Hypothalamus (tissue), 51 donors: ENCODE data around the gene PAK5.
A peak's percentile ranks its signal among the peaks of the same experiment; 100 is the strongest.

ENCODE experiments used
- DNase-seq, 51 donors: peaks; one replicate each; lab custom pipeline; 2025; lab: John Stamatoyannopoulos, UW

Gene PAK5

GRCh38 chr20:9503526-9504245 is 335.2 kb downstream of the PAK5 start:
- peak in 3 of 51 donors; percentile 11 to 21 (median 18) for DNase-seq

GRCh38 chr20:9501473-9501872 is 337.4 kb downstream of the PAK5 start:
- DNase-seq, result no peak

DNA sequence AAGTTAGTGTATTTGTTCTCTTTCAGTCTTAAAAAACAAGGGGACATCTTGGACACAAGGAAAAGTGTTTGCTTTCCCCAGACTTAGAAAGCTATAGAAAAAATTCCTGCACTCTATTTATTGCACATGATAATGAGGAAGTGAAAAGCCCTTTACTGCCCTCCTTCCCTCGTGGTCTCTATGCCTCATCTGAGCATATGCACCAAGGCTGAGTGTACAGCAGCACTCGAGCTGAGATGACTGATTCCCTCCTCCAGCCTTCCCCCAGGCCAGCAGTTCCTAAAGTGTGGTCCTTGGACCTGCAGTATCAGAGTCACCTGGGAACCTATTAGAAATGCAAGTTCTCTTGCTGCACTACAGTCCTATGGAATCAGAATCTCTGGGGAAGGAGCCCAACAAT is 338.8 kb downstream of the PAK5 start:
- DNase-seq, result peak in 2 of 51 donors; percentile 7 to 28

DNA sequence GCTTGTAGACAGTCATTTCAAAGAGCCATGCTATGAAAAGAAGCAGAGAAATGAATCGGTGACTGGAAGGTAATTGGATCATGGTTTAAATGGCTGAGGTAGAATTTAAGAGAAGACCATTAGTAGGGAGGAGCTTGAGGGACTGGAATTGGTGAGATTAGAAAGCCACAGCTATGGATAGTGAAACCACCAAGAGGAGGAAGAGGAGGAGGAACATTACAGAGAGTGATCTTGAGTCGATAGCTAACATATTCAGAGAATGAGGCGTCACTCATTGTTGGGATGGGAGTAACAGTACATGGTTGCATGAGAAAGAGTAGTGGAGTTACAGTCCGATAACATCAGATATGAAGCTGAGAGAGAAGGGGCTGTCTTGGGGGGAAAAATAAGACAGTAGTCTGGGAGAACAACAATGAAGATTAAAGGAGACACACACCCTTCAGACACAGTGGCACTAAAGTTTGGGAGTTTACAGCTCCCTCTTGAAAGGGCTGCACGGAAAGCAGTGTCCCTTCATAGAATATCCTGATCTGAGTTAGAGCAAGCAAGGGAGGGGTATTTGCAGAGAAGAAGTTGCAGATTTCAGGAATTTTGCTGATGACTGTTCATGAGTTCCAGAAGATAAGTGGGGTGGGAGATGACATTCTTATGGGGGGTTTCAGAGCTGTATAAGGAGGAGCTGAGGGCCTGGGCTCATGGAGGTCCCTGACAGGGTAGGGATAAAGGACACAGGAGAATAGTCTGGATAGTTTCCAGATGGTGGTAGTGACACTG is 339.6 kb downstream of the PAK5 start:
- DNase-seq, result no peak

GRCh38 chr20:9498322-9498721 is 340.6 kb downstream of the PAK5 start:
- no peak for DNase-seq

DNA sequence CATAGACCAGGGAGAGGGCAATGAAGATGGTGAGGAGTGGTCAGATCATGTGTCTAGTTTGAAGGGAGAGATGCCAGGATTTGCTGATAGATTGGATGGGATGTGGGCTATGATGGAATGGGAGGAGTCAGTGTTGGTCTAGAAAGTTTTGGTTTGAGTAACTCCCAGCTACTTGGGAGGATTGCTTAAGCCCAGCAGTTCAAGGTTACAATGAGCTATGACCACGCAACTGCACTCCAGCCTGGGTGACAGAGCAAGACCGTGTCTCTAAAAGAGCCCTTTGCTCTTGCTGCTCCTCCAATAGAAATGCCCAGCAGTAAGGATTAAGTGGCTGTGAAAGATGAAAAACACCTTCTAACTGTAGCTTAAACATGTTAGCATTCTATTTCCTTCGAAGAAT is 342.7 kb downstream of the PAK5 start:
- no peak for DNase-seq

GRCh38 chr20:9495701-9496100 is 343.2 kb downstream of the PAK5 start:
- no peak for DNase-seq

- DNase-seq, result no peak
Observed at GRCh38 chr20:9493803-9494202, 345.1 kb downstream of the PAK5 start.

DNA sequence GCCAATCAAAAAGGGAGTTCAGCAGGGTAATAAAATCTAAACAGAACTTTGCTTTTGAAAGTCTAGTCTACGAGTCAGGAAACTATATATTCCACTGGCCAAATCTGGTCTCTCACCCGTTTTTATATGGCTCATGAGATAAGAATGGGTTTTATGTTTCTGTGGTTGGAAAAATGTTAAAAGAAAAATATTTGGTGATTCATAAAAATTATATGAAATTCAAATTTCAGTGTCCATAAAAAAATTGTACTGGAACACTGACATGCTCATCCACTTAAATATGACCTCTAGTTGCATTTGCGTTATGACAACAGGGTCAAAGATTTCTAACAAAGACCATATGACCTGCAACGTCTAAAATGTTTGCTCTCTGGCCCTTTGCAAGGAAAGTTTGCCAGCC is 346.8 kb downstream of the PAK5 start:
- DNase-seq, result no peak

GRCh38 chr20:9491324-9491723 is 347.6 kb downstream of the PAK5 start:
- DNase-seq, result no peak

GRCh38 chr20:9490631-9491030 is 348.2 kb downstream of the PAK5 start:
- no peak for DNase-seq

GRCh38 chr20:9490161-9490560 is 348.7 kb downstream of the PAK5 start:
- DNase-seq, result no peak

DNA sequence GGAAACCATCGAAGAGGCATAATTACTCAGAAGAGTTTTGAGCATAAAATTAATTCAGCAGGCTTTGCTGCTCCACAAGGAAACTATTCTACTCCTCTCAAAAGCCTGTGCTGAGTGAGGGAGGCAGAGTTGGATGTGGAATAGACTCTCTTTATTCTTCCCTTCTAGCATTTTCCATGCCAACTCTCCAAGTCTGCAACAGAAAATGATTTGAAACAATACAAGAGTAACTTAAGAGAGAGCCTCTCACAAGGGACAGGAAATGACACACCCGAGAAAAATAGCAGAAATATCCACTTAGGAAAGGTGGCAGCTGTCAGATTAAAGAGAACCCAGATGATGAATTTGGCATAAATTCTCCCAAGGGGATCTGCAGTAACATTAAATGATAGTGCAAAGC is 350.8 kb downstream of the PAK5 start:
- DNase-seq, result peak in 10 of 51 donors; percentile 11 to 68 (median 18)
